ENCODE results near the gene KCNJ8.
"Not testable (repeated sequence)": the region's sequence is repeated elsewhere in the genome, so short reads cannot be mapped to it uniquely, and the experiment has no call there.

KCNJ8 gene

DNA sequence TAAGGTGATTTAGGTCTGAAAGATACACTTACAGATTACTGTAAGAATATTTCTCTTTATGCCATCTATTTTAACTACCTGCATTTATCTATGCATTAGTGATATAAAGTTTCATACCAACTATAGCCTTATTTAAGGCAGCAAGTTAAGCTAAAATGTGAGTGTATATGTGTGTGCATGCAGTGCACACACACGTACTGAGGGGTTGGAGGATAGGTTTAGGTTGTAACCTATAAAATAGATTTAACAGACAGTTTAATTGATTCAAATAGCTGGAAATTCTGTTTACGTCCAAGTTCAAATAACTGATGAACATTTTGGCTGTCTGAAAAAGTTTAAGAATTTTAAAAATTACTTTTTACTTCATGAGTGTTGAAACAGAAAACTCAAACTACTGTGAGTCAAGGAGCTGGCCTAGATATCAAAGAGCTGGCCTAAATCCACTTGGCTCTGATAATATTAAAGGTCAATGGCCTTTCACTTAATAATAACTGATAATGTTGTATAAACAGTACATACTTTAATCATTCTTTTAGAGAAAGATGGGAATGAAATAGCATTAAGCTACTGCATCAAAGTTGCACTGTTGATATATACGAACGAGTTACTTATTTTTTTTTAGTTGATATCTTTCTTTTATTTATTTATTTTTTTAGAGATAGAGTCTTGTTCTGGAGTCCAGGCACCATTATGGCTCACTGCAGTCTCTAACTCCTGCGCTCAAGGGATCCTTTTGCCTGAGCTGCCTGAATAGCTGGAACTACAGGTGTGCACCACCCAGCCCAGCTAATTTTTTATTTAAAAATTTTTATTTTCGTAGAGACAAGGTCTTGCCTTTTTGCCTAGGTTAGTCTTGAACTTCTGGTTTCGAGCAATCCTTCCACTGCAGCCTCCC lies 13.8 kb upstream of the KCNJ8 start:
- no peak overlapping the region for H3K4me3 ChIP-seq (ENCODE audit: low read depth, low read length)
- TF ChIP-seq CTCF (IDR thresholded peaks at IDR 0.05; ENCODE audit: insufficient read depth, low read length, missing control alignments), result no peak
- CTCF ChIA-PET, result no interaction called here
- POLR2A ChIA-PET, result no interaction called here
- DNase-seq (ENCODE audit: low read depth, low spot score), result no peak

GRCh38 chr12:21786041-21786531 lies 11.6 kb upstream of the KCNJ8 start:
- CTCF ChIA-PET, result no interaction called here
- no peak for TF ChIP-seq CTCF (IDR thresholded peaks at IDR 0.05; ENCODE audit: insufficient read depth, low read length, missing control alignments)
- POLR2A ChIA-PET, result no interaction called here

DNA sequence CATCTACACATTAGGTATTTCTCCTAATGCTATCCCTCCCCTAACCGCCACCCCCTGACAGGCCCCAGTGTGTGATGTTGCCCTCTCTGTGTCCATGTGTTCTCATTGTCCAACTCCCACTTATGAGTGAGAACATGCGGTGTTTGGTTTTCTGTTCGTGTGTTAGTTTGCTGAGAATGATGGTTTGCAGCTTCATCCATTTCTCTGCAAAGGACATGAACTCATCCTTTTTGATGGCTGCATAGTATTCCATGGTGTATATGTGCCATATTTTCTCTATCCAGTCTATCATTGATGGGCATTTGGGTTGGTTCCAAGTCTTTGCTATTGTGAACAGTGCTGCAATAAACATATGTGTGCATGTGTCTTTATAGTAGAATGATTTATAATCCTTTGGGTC lies 8.2 kb upstream of the KCNJ8 start:
- CTCF ChIA-PET; DNase-seq (ENCODE audit: low read depth, low spot score); POLR2A ChIA-PET; H3K4me3 ChIP-seq (ENCODE audit: low read depth, low read length): not testable (repeated sequence)

More at GRCh38 chr12:21786041-21786531, 11.6 kb upstream of the KCNJ8 start:
- no peak for DNase-seq (ENCODE audit: low read depth, low spot score)
- H3K4me3 ChIP-seq (ENCODE audit: low read depth, low read length), result no peak overlapping the region

DNA sequence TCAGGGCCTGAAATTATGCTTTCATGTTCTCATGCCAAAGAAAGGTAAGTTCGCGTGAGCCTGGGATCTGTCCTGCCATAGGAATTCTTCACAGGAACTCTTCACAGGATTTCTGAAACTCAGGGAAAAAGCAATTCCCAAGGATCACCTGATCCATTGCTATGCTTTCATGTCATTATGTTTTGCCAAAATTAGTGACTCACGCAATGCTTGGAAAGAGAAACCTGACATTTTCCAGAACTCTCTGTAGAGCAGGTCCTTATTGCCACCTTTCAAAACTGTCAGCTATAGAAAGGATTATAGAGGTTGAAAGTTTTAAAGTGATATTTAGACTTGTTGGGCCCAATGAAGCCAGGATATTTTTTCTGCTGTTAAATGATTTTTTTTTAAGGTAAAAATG lies 6.3 kb upstream of the KCNJ8 start:
- CTCF ChIA-PET, result no interaction called here
- no peak for TF ChIP-seq CTCF (IDR thresholded peaks at IDR 0.05; ENCODE audit: insufficient read depth, low read length, missing control alignments)
- DNase-seq (ENCODE audit: low read depth, low spot score), result no peak
- H3K4me3 ChIP-seq (ENCODE audit: low read depth, low read length), result no peak overlapping the region
- POLR2A ChIA-PET, result no interaction called here

DNA sequence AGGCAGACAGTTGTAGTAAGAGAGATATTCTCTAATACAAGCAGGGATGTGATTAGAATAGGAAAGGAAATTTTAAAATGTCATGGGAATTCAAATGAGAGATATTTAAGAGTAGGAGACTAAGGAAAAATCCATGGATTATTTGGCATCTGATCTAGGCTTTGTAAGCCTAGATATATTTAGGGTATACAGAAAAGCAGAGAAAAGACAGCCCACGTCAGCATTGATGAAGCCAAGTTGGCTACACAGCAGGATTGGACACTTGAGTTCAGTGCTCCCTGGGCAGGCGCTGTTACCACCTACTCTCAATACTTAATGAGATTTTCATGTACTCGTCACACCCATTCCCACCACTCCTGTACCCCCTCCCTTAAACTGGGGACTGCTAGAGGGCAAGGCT lies 1.7 kb upstream of the KCNJ8 start:
- CTCF ChIA-PET, result no interaction called here
- no peak for TF ChIP-seq CTCF (IDR thresholded peaks at IDR 0.05; ENCODE audit: insufficient read depth, low read length, missing control alignments)
- POLR2A ChIA-PET, result no interaction called here
- H3K4me3 ChIP-seq (ENCODE audit: low read depth, low read length), result no peak overlapping the region
- DNase-seq (ENCODE audit: low read depth, low spot score), result no peak

GRCh38 chr12:21775133-21775820 lies 771 bp upstream of the KCNJ8 start:
- H3K4me3 ChIP-seq (ENCODE audit: low read depth, low read length), result no peak overlapping the region
- no peak for DNase-seq (ENCODE audit: low read depth, low spot score)
- ChIA-PET POLR2A (no interaction called here), CTCF (no interaction called here)
- no peak for TF ChIP-seq CTCF (IDR thresholded peaks at IDR 0.05; ENCODE audit: insufficient read depth, low read length, missing control alignments)
